Measurements from ENCODE around the gene STYXL2.

The STYXL2 gene

GRCh38 chr1:167109125-167109524, 15.2 kb downstream of the STYXL2 start:
- no peak for DNase-seq (ENCODE audit: low spot score)
- TF ChIP-seq, protein P1, sequence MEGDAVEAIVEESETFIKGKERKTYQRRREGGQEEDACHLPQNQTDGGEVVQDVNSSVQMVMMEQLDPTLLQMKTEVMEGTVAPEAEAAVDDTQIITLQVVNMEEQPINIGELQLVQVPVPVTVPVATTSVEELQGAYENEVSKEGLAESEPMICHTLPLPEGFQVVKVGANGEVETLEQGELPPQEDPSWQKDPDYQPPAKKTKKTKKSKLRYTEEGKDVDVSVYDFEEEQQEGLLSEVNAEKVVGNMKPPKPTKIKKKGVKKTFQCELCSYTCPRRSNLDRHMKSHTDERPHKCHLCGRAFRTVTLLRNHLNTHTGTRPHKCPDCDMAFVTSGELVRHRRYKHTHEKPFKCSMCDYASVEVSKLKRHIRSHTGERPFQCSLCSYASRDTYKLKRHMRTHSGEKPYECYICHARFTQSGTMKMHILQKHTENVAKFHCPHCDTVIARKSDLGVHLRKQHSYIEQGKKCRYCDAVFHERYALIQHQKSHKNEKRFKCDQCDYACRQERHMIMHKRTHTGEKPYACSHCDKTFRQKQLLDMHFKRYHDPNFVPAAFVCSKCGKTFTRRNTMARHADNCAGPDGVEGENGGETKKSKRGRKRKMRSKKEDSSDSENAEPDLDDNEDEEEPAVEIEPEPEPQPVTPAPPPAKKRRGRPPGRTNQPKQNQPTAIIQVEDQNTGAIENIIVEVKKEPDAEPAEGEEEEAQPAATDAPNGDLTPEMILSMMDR (IDR thresholded peaks at IDR 0.05; ENCODE audit: extremely low read depth, missing control alignments): no peak

GRCh38 chr1:167110586-167110985, 16.7 kb downstream of the STYXL2 start:
- TF ChIP-seq, protein P1 (IDR thresholded peaks at IDR 0.05; ENCODE audit: extremely low read depth, missing control alignments): no peak
- no peak for DNase-seq (ENCODE audit: low spot score)

DNA sequence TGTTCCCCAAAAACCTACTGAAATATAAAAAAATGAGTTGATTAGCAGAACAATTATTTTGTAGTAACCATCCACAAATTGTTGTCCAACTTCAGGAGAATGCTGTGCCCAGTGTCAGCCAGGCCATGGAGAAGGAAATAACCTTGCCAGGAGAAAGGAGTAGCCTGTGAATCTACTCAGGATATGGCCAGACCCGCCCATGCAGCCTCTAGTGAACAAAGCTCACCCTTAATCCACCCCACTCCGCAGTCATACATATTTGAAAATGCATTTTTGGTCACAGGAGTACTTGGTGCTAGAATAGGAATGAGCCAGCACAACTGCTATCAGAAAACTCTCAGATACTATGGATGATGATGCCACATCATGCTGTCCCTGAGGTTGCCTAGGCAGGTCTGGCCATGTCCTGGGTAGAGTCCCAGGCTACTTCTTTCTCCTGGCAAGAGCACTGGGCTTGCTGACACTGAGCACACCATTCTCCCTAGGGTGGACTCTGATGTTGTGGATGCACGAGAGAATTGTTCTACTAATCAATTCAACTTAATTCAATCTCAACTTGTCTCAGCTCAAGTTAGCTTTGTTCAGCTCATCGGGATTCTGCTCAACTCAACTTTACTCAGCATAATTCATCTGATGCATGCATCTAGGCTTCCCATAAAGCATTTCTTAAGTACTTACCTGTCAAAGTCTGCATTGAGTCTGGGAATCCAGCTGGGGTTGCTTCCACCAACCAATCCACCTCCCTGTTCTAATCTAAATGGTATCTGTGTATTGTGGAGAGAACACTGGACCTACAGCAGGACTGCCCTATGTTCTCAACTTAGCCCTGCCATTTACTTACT, 18.2 kb downstream of the STYXL2 start:
- no peak for DNase-seq (ENCODE audit: low spot score)
- TF ChIP-seq, protein P1 (IDR thresholded peaks at IDR 0.05; ENCODE audit: extremely low read depth, missing control alignments): no peak

DNA sequence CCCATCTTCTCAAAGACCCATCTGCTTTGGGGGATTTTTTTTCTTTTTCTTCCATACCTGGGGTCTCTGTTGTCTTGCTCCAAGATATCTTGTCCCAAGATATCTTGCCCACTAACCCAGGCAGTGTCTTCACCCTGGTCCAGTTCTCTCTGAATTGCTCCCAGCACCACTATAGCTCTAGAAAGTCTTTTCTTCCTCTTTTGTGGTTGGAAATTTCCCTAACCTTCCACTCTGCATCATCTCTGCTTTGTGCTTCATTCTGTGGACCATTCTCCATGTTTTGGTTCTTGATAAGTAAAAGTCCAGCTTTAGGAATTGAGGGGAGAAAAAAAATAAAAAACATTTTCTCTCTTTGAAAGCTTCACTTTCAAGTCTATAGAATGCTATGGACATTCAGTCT, 20.9 kb downstream of the STYXL2 start:
- TF ChIP-seq, protein P1 (IDR thresholded peaks at IDR 0.05; ENCODE audit: extremely low read depth, missing control alignments): no peak
- no peak for DNase-seq (ENCODE audit: low spot score)

- DNase-seq (ENCODE audit: low spot score): no peak
- TF ChIP-seq, protein P1 (IDR thresholded peaks at IDR 0.05; ENCODE audit: extremely low read depth, missing control alignments): no peak
Observed at GRCh38 chr1:167115655-167116054, 21.8 kb downstream of the STYXL2 start.

DNA sequence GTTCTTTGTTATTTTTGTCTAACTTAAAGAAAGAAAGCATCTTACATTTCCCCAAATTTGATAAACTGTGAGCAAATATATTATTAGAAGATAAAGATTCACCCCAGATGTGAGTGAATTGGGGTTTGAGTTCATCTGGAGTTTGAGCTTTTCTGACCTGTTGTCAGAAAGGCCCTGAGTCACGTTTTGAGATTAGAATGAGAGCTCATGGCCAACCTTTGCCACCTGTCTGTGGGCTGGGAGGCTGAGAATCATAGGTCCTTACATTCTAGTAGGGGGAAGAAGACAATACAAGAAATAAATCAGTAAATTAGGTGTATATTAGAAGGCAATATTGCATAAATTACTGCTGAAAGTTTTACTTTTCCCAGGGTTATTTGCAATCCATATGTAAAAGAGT, 22.3 kb downstream of the STYXL2 start:
- DNase-seq (ENCODE audit: low spot score): no peak
- TF ChIP-seq, protein P1 (IDR thresholded peaks at IDR 0.05; ENCODE audit: extremely low read depth, missing control alignments): no peak

DNA sequence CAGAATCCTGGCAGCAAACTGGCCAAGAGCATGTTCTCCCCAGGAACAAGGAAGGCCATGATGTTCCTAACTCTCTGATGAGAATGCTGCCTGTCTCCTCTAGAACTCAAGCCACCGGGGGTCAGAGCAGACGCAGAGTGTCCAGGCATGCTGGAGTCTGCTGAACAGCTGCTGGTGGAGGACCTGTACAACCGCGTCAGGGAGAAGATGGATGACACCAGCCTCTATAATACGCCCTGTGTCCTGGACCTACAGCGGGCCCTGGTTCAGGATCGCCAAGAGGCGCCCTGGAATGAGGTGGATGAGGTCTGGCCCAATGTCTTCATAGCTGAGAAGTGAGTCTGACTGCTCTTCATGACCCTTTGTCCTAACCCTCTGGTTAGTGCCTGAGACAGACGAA, 23.4 kb downstream of the STYXL2 start:
- TF ChIP-seq, protein P1 (IDR thresholded peaks at IDR 0.05; ENCODE audit: extremely low read depth, missing control alignments): no peak
- no peak for DNase-seq (ENCODE audit: low spot score)

Data from GM20000 (cell line).